GM23338 (cell line): Measurements from ENCODE around the gene CHRD. TPM values are rescaled to one million over a fixed set of nuclear protein-coding genes. Genes with fewer than 3 reads are reported as not detected.

Experiments used
- ATAC-seq: fragments of 200-7000 bp; cut with Tn5 transposase; 3 replicates; pipeline ENCODE4 v1.9.1; 2020
- DNase-seq: peaks from one replicate; pipeline ENCODE4 v3.0.0-alpha.2; 2015; ENCODE audit warnings: low spot score
- H2AFZ ChIP-seq: fragments of 200-600 bp; sonication (generic); 2 replicates; pipeline ENCODE4 v1.8.0; 2016; ENCODE audit warnings: antibody characterized with exemption, mild to moderate bottlenecking, moderate library complexity
- H3F3A ChIP-seq: fragments of 200-600 bp; sonication (generic); replicated peaks from 2 replicates; pipeline ENCODE4 v1.8.0; 2017; ENCODE audit warnings: antibody characterized with exemption, mixed run types, low read depth
- H3K27ac ChIP-seq: fragments of 200-600 bp; sonication (generic); 2 replicates; pipeline ENCODE4 v1.6.1; 2016; ENCODE audit warnings: low read depth
- H3K27me3 ChIP-seq: fragments of 200-600 bp; sonication (generic); 2 replicates; pipeline ENCODE4 v1.8.0; 2016; ENCODE audit warnings: mild to moderate bottlenecking, mixed run types, moderate library complexity; ENCODE audit not compliant: insufficient read depth
- H3K36me3 ChIP-seq: fragments of 200-600 bp; sonication (generic); 2 replicates; pipeline ENCODE4 v1.8.0; 2016; ENCODE audit warnings: mild to moderate bottlenecking; ENCODE audit not compliant: insufficient read depth
- H3K4me1 ChIP-seq: fragments of 200-600 bp; sonication (generic); 2 replicates; pipeline ENCODE4 v1.8.0; 2016; ENCODE audit warnings: mild to moderate bottlenecking, moderate library complexity; ENCODE audit not compliant: insufficient read depth
- H3K4me2 ChIP-seq: fragments of 200-600 bp; sonication (generic); 2 replicates; pipeline ENCODE4 v1.7.1; 2017; ENCODE audit warnings: mixed run types
- H3K4me3 ChIP-seq: fragments of 200-600 bp; sonication (generic); 2 replicates; pipeline ENCODE4 v1.6.1; 2016; ENCODE audit warnings: mixed run types
- H3K79me2 ChIP-seq: fragments of 200-600 bp; sonication (generic); replicated peaks from 2 replicates; pipeline ENCODE4 v1.8.0; 2017; ENCODE audit warnings: mild to moderate bottlenecking; ENCODE audit not compliant: insufficient read depth
- H3K9me2 ChIP-seq: fragments of 200-600 bp; sonication (generic); 2 replicates; pipeline ENCODE4 v1.8.0; 2017; ENCODE audit not compliant: insufficient read depth
- H4K20me1 ChIP-seq: fragments of 200-600 bp; sonication (generic); replicated peaks from 2 replicates; pipeline ENCODE4 v1.8.0; 2017; ENCODE audit warnings: mild to moderate bottlenecking; ENCODE audit not compliant: insufficient read depth
- H3K27ac Mint-ChIP-seq: 2 replicates; pipeline ENCODE4 v1.8.0; 2020; ENCODE audit warnings: inconsistent platforms, mild to moderate bottlenecking, moderate library complexity, mixed read lengths
- H3K27me3 Mint-ChIP-seq: 3 replicates; pipeline ENCODE4 v1.8.0; 2022; ENCODE audit warnings: low read depth, mild to moderate bottlenecking, moderate library complexity, mixed read lengths, inconsistent platforms; ENCODE audit not compliant: insufficient read depth, poor library complexity
- H3K36me3 Mint-ChIP-seq: 3 replicates; pipeline ENCODE4 v1.8.0; 2021; ENCODE audit warnings: low read depth, mild to moderate bottlenecking, inconsistent platforms, moderate library complexity, mixed read lengths
- H3K4me1 Mint-ChIP-seq: 3 replicates; pipeline ENCODE4 v1.8.0; 2020; ENCODE audit warnings: mild to moderate bottlenecking, inconsistent platforms, mixed read lengths
- H3K4me3 Mint-ChIP-seq: 3 replicates; pipeline ENCODE4 v1.8.0; 2021; ENCODE audit warnings: moderate library complexity, mild to moderate bottlenecking, inconsistent platforms, mixed read lengths
- H3K9me3 Mint-ChIP-seq: 3 replicates; pipeline ENCODE4 v1.8.0; 2020; ENCODE audit warnings: moderate library complexity, mild to moderate bottlenecking, inconsistent platforms, mixed read lengths
- CREB1 ChIP-seq: fragments of 250-450 bp; sonication (Bioruptor Pico); IDR thresholded peaks from 2 replicates; pipeline ENCODE4 v1.5.0; 2020; ENCODE audit warnings: low read depth, mild to moderate bottlenecking, moderate library complexity
- EZH2 ChIP-seq: fragments of 200-600 bp; sonication (generic); IDR thresholded peaks from one replicate; pipeline ENCODE4 v1.8.0; 2017; ENCODE audit warnings: antibody characterized with exemption, mild to moderate bottlenecking, low read depth; ENCODE audit not compliant: unreplicated experiment
- EZH2phosphoT487 ChIP-seq: fragments of 200-600 bp; sonication (generic); IDR thresholded peaks from one replicate; pipeline ENCODE4 v1.8.1; 2018; ENCODE audit warnings: antibody characterized with exemption; ENCODE audit not compliant: unreplicated experiment
- NANOG ChIP-seq: IDR thresholded peaks from 2 replicates; pipeline ENCODE4 v1.6.1; 2016; ENCODE audit warnings: antibody characterized with exemption, borderline replicate concordance
- ZNF331 ChIP-seq: fragments of 250-450 bp; sonication (Bioruptor Pico); IDR thresholded peaks from 2 replicates; pipeline ENCODE4 v1.5.0; 2020; ENCODE audit warnings: low read depth, mild to moderate bottlenecking, moderate library complexity
- polyA plus RNA-seq: library from polyadenylated mRNA; unstranded; fragments of >200 nt; fragmentation: Nextera tagmentation; extraction: Ambion mirVana; gene quantifications from 2 replicates; pipeline ENCODE4 v1.2.1, GENCODE V29; 2016
- total RNA-seq: library from RNA; depleted of rRNA; stranded (reverse); fragments of >200 nt; shearing (Covaris generic); gene quantifications from 2 replicates; pipeline ENCODE4 v1.2.3, GENCODE V29; 2014
- TF ChIP-seq, protein P1 (sequence below): IDR thresholded peaks from 2 replicates; pipeline ENCODE4 v1.6.1; 2016; ENCODE audit warnings: antibody characterized with exemption
- TF ChIP-seq, protein P2 (sequence below): fragments of 250-450 bp; sonication (Bioruptor Pico); IDR thresholded peaks from 2 replicates; pipeline ENCODE4 v1.5.0; 2020; ENCODE audit warnings: mild to moderate bottlenecking, moderate library complexity
- TF ChIP-seq, protein P3 (sequence below), 2 experiments: fragments of 200-600 bp in 1 of 2; sonication (generic) in 1 of 2; conservative IDR thresholded peaks; 2 replicates each; pipeline versions ENCODE4 v1.5.1 to v1.6.1; 2016 to 2017; ENCODE audit warnings: antibody characterized with exemption in 2 of 2, low read depth in 2 of 2, mild to moderate bottlenecking in 2 of 2, moderate library complexity in 1 of 2

CHRD gene
- total and polyA plus RNA-seq, 2 experiments from 2014 or later: 0.34 to 0.66 TPM

DNA sequence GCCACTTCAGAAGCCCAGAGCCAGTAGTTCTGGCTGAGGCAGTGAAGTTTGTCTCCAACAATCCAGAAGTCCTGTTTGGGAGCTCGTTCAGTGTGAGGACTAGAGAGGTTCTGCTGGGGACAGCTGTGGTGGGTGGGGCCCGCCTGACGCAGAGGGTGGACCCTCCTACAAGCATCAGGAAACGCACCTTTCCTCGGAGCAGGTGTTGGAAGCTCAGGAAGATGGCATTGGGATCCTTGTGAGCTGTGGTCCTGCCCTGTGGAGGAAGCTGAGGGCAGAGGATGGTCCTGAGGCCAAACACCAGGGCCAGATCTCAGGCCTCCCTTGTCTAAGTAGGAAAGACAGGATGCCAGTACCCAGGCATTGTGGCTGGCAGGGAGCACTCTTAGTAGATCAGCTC, 6.9 kb upstream of the CHRD start:
- peaks cover 17% of the 10 kb centered on the region for H3K36me3 Mint-ChIP-seq
- Histone ChIP-seq H4K20me1 (peaks cover 14% of the 10 kb centered on the region; the same call in 1 of the 2 replicates), H3K27ac (no peak overlapping the region), H2AFZ (no peak overlapping the region), H3K4me1 (peaks cover 41% of the 10 kb centered on the region), H3K27me3 (peaks cover 8% of the 10 kb centered on the region), H3F3A (peaks cover 11% of the 10 kb centered on the region; the same call in 1 of the 2 replicates), H3K4me2 (no peak overlapping the region), H3K4me3 (no peak overlapping the region), H3K9me2 (no peaks in the 10 kb centered on the region), H3K36me3 (peaks cover 7% of the 10 kb centered on the region), H3K79me2 (no peaks in the 10 kb centered on the region)
- TF ChIP-seq ZNF331 (CRISPR knock-in tag) (no peak), EZH2phosphoT487 (no peak)
- TF ChIP-seq, protein P1, sequence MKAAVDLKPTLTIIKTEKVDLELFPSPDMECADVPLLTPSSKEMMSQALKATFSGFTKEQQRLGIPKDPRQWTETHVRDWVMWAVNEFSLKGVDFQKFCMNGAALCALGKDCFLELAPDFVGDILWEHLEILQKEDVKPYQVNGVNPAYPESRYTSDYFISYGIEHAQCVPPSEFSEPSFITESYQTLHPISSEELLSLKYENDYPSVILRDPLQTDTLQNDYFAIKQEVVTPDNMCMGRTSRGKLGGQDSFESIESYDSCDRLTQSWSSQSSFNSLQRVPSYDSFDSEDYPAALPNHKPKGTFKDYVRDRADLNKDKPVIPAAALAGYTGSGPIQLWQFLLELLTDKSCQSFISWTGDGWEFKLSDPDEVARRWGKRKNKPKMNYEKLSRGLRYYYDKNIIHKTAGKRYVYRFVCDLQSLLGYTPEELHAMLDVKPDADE: no peak
- TF ChIP-seq, protein P2, sequence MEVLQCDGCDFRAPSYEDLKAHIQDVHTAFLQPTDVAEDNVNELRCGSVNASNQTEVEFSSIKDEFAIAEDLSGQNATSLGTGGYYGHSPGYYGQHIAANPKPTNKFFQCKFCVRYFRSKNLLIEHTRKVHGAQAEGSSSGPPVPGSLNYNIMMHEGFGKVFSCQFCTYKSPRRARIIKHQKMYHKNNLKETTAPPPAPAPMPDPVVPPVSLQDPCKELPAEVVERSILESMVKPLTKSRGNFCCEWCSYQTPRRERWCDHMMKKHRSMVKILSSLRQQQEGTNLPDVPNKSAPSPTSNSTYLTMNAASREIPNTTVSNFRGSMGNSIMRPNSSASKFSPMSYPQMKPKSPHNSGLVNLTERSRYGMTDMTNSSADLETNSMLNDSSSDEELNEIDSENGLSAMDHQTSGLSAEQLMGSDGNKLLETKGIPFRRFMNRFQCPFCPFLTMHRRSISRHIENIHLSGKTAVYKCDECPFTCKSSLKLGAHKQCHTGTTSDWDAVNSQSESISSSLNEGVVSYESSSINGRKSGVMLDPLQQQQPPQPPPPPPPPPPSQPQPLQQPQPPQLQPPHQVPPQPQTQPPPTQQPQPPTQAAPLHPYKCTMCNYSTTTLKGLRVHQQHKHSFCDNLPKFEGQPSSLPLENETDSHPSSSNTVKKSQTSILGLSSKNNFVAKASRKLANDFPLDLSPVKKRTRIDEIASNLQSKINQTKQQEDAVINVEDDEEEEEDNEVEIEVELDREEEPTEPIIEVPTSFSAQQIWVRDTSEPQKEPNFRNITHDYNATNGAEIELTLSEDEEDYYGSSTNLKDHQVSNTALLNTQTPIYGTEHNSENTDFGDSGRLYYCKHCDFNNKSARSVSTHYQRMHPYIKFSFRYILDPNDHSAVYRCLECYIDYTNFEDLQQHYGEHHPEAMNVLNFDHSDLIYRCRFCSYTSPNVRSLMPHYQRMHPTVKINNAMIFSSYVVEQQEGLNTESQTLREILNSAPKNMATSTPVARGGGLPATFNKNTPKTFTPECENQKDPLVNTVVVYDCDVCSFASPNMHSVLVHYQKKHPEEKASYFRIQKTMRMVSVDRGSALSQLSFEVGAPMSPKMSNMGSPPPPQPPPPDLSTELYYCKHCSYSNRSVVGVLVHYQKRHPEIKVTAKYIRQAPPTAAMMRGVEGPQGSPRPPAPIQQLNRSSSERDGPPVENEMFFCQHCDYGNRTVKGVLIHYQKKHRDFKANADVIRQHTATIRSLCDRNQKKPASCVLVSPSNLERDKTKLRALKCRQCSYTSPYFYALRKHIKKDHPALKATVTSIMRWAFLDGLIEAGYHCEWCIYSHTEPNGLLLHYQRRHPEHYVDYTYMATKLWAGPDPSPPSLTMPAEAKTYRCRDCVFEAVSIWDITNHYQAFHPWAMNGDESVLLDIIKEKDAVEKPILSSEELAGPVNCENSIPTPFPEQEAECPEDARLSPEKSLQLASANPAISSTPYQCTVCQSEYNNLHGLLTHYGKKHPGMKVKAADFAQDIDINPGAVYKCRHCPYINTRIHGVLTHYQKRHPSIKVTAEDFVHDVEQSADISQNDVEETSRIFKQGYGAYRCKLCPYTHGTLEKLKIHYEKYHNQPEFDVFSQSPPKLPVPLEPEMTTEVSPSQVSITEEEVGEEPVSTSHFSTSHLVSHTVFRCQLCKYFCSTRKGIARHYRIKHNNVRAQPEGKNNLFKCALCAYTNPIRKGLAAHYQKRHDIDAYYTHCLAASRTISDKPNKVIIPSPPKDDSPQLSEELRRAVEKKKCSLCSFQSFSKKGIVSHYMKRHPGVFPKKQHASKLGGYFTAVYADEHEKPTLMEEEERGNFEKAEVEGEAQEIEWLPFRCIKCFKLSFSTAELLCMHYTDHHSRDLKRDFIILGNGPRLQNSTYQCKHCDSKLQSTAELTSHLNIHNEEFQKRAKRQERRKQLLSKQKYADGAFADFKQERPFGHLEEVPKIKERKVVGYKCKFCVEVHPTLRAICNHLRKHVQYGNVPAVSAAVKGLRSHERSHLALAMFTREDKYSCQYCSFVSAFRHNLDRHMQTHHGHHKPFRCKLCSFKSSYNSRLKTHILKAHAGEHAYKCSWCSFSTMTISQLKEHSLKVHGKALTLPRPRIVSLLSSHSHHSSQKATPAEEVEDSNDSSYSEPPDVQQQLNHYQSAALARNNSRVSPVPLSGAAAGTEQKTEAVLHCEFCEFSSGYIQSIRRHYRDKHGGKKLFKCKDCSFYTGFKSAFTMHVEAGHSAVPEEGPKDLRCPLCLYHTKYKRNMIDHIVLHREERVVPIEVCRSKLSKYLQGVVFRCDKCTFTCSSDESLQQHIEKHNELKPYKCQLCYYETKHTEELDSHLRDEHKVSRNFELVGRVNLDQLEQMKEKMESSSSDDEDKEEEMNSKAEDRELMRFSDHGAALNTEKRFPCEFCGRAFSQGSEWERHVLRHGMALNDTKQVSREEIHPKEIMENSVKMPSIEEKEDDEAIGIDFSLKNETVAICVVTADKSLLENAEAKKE: no peak
- ATAC-seq (no peak), DNase-seq (no peak)
- H3K27me3 Mint-ChIP-seq: peaks cover 22% of the 10 kb centered on the region
- H3K4me1 Mint-ChIP-seq: peaks cover 54% of the 10 kb centered on the region
- no peak overlapping the region for H3K4me3 Mint-ChIP-seq
- H3K27ac Mint-ChIP-seq: no peak overlapping the region
- no peaks in the 10 kb centered on the region for H3K9me3 Mint-ChIP-seq

DNA sequence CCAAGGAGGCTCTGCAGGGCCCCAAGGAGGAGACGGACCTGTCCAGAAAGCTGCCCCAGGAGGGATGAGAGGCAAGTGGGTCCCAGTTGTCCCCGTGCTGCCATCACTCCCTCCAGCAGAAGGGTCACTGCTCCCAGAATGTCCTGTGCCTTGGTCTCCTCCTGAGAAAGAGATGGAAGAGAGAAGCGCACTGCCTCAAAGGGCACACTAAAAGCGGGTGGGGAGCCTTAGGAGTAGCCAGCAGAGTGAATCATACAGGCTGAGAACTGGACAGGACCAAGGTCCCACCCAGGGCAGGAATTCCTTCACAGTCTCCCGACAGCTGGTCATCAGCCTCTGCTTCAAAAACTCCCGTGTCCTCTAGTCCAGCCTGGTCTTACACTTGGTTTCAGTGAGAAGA, 6.4 kb upstream of the CHRD start:
- Histone ChIP-seq H3K4me1 (peaks cover 46% of the 10 kb centered on the region), H3K4me3 (no peak overlapping the region), H3F3A (peaks cover 11% of the 10 kb centered on the region; the same call in 1 of the 2 replicates), H4K20me1 (peaks cover 14% of the 10 kb centered on the region; the same call in 1 of the 2 replicates), H3K9me2 (no peaks in the 10 kb centered on the region), H3K4me2 (no peak overlapping the region), H2AFZ (no peak overlapping the region), H3K27me3 (peaks cover 13% of the 10 kb centered on the region), H3K36me3 (peaks cover 3% of the 10 kb centered on the region; the same call in 1 of the 2 replicates), H3K79me2 (no peaks in the 10 kb centered on the region), H3K27ac (no peak overlapping the region)
- Mint-ChIP-seq H3K4me1 (peaks cover 59% of the 10 kb centered on the region), H3K9me3 (no peaks in the 10 kb centered on the region), H3K27ac (no peak overlapping the region), H3K4me3 (no peak overlapping the region), H3K36me3 (peaks cover 12% of the 10 kb centered on the region; the same call in 2 of the 3 replicates), H3K27me3 (peaks cover 26% of the 10 kb centered on the region)
- DNase-seq: no peak
- no peak for ATAC-seq
- no peak for TF ChIP-seq NANOG
- no peak for TF ChIP-seq CREB1 (CRISPR knock-in tag)
- TF ChIP-seq, protein P3, sequence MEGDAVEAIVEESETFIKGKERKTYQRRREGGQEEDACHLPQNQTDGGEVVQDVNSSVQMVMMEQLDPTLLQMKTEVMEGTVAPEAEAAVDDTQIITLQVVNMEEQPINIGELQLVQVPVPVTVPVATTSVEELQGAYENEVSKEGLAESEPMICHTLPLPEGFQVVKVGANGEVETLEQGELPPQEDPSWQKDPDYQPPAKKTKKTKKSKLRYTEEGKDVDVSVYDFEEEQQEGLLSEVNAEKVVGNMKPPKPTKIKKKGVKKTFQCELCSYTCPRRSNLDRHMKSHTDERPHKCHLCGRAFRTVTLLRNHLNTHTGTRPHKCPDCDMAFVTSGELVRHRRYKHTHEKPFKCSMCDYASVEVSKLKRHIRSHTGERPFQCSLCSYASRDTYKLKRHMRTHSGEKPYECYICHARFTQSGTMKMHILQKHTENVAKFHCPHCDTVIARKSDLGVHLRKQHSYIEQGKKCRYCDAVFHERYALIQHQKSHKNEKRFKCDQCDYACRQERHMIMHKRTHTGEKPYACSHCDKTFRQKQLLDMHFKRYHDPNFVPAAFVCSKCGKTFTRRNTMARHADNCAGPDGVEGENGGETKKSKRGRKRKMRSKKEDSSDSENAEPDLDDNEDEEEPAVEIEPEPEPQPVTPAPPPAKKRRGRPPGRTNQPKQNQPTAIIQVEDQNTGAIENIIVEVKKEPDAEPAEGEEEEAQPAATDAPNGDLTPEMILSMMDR (conservative IDR thresholded peaks at IDR 0.05; ENCODE audit: low read depth in 2 of 2): no peak
- no peak for TF ChIP-seq EZH2
